ENCODE measurements around the gene SRGAP2B. TPM values are rescaled to one million over a fixed set of nuclear protein-coding genes. Genes with fewer than 3 reads are reported as not detected.
"Not testable (repeated sequence)": the region's sequence is repeated elsewhere in the genome, so short reads cannot be mapped to it uniquely, and the experiment has no call there.

SRGAP2B gene
- total RNA-seq, 1 experiment from 2014 or later, result 23.5 TPM

DNA sequence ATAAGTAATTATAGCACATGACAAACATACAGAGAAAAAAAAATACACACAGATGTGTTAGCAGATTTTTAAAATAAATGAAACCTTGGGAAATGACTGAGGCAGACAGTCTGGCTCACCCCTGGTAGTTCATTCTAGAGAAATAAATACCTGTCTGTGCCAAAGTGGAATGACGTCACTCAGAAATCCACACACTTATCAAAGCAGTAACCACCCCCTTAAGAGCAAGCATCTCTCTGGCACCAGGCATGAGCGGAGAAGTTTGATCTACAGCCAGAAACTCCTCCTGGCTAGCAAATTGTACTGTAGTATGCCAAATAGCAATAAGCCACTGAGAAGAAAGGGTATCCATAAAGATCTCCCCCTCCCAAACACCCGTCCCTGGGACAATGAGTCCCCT, 131.6 kb downstream of the SRGAP2B start:
- not testable (repeated sequence) for H3K14ac ChIP-seq (ENCODE audit: insufficient read depth, low read length); H2BK20ac ChIP-seq (ENCODE audit: low read depth, low read length, poor library complexity, severe bottlenecking); H3K23ac ChIP-seq (ENCODE audit: insufficient read length, low read depth, low read length); H3K27ac Mint-ChIP-seq; H3K4me3 Mint-ChIP-seq; H3K4me1 ChIP-seq (ENCODE audit: insufficient read depth, low read length); DNase-seq; H3K27ac ChIP-seq (ENCODE audit: insufficient read length, low read depth, low read length); H3K9me3 Mint-ChIP-seq; H3K4me1 Mint-ChIP-seq; H2AFZ ChIP-seq (ENCODE audit: low read length); H2BK15ac ChIP-seq (ENCODE audit: low read depth, low read length); H4K20me1 ChIP-seq (ENCODE audit: control insufficient read depth, insufficient read depth, insufficient read length); H3T11ph ChIP-seq (ENCODE audit: low read length); H3K23me2 ChIP-seq (ENCODE audit: insufficient read length, low read depth, low read length, poor library complexity, severe bottlenecking); H4K5ac ChIP-seq (ENCODE audit: insufficient read length, low read depth, low read length); H3K27me3 Mint-ChIP-seq (ENCODE audit: low read depth); H3K9ac ChIP-seq (ENCODE audit: extremely low read depth, insufficient read length, low read length); H3K4me2 ChIP-seq (ENCODE audit: insufficient read depth, insufficient read length, low read length); H2BK5ac ChIP-seq (ENCODE audit: insufficient read length, low read length); H3K18ac ChIP-seq (ENCODE audit: insufficient read length, low read depth, low read length); H3K27me3 ChIP-seq (ENCODE audit: insufficient read depth, low read length); H4K91ac ChIP-seq (ENCODE audit: insufficient read length, low read depth, low read length); H4K8ac ChIP-seq (replicated peaks; ENCODE audit: insufficient read length, low read depth, low read length); H3K4ac ChIP-seq (ENCODE audit: low read depth, low read length); H3K56ac ChIP-seq (ENCODE audit: insufficient read length, low read depth, low read length); H3K36me3 Mint-ChIP-seq (ENCODE audit: insufficient read depth in 1 of 3, low read depth in 3 of 3); H3K79me2 ChIP-seq (ENCODE audit: insufficient read depth, low read length); H3K9me3 ChIP-seq (ENCODE audit: control insufficient read depth, low read depth, low read length); H2BK12ac ChIP-seq (ENCODE audit: insufficient read length, low read depth, low read length); H2BK120ac ChIP-seq (ENCODE audit: low read depth, low read length, poor library complexity, severe bottlenecking); H3K79me1 ChIP-seq (ENCODE audit: insufficient read depth, low read depth, low read length, poor library complexity, severe bottlenecking); H2AK5ac ChIP-seq (ENCODE audit: insufficient read length, low read length)
- no CpG with 5 or more reads among the region's 3 CpGs for WGBS (ENCODE audit: extremely low coverage, insufficient read length, low lambda C conversion rate)

DNA sequence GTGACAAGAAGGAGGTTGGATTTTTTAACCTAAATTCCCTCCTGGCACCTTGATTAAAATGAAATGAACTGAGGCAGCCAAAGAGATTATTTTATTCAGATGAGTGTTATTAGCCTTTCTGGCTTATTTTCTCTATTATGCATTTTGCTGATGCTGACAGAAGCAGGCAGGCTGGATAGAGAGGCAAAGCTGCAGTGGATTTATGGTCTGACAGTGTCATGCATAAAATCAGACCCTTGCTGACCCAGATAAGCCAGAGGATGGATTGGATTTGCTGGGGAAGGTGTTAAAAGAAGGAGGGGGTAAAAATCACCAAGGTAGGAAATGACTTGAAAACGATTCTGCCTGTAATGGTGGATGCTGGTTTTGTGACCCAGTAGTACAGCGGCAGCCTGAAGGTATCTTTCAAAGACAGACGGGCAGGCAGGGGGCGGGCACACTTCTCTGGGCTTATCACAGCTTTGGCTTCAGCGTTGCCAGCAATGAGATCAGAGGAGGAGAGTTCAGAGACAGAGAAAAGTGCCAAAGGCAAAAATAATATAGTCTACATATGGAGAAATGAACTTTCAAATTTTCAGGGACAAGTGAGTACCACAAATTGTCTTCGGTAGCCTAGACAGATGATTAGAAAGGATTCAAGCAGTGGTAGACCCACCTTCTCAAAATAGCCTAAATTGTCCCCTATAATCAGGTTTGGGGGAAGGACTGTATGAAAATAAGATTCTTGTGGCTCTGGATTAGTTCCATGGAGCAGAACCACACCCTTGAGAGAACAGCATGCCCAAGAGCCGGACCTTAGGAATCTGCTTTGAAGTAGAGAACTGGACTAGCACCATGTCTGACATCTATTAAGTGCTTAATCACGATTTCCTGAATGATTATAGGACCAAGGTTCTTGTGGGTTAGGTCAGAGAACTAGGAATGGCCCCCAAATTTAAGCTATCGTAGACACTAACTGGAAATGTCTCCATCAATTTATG, 133.2 kb downstream of the SRGAP2B start:
- H3K18ac ChIP-seq (ENCODE audit: insufficient read length, low read depth, low read length); H4K91ac ChIP-seq (ENCODE audit: insufficient read length, low read depth, low read length); H2BK15ac ChIP-seq (ENCODE audit: low read depth, low read length); H3K9ac ChIP-seq (ENCODE audit: extremely low read depth, insufficient read length, low read length); H3K79me2 ChIP-seq (ENCODE audit: insufficient read depth, low read length); H3K4me2 ChIP-seq (ENCODE audit: insufficient read depth, insufficient read length, low read length); H3K27me3 ChIP-seq (ENCODE audit: insufficient read depth, low read length); H3K27me3 Mint-ChIP-seq (ENCODE audit: low read depth); H3K27ac ChIP-seq (ENCODE audit: insufficient read length, low read depth, low read length); H2BK120ac ChIP-seq (ENCODE audit: low read depth, low read length, poor library complexity, severe bottlenecking); DNase-seq; H3K14ac ChIP-seq (ENCODE audit: insufficient read depth, low read length); H3K56ac ChIP-seq (ENCODE audit: insufficient read length, low read depth, low read length); H2AFZ ChIP-seq (ENCODE audit: low read length); H3K9me3 Mint-ChIP-seq; H4K20me1 ChIP-seq (ENCODE audit: control insufficient read depth, insufficient read depth, insufficient read length); H4K5ac ChIP-seq (ENCODE audit: insufficient read length, low read depth, low read length); H4K8ac ChIP-seq (replicated peaks; ENCODE audit: insufficient read length, low read depth, low read length); H3K27ac Mint-ChIP-seq; H2BK5ac ChIP-seq (ENCODE audit: insufficient read length, low read length); H3K4me1 Mint-ChIP-seq; H2AK5ac ChIP-seq (ENCODE audit: insufficient read length, low read length); H3T11ph ChIP-seq (ENCODE audit: low read length); H2BK12ac ChIP-seq (ENCODE audit: insufficient read length, low read depth, low read length); H3K79me1 ChIP-seq (ENCODE audit: insufficient read depth, low read depth, low read length, poor library complexity, severe bottlenecking); H3K36me3 Mint-ChIP-seq (ENCODE audit: insufficient read depth in 1 of 3, low read depth in 3 of 3); H3K4ac ChIP-seq (ENCODE audit: low read depth, low read length); H3K23me2 ChIP-seq (ENCODE audit: insufficient read length, low read depth, low read length, poor library complexity, severe bottlenecking); H3K9me3 ChIP-seq (ENCODE audit: control insufficient read depth, low read depth, low read length); H2BK20ac ChIP-seq (ENCODE audit: low read depth, low read length, poor library complexity, severe bottlenecking); H3K4me1 ChIP-seq (ENCODE audit: insufficient read depth, low read length); H3K23ac ChIP-seq (ENCODE audit: insufficient read length, low read depth, low read length); H3K4me3 Mint-ChIP-seq: not testable (repeated sequence)
- no CpG with 5 or more reads among the region's 9 CpGs for WGBS (ENCODE audit: extremely low coverage, insufficient read length, low lambda C conversion rate)

Measured in H9 (cell line).